Bronchial epithelial cell (primary cell): Measurements from ENCODE around the gene CTSA. TPM values are rescaled to one million over a fixed set of nuclear protein-coding genes. Genes with fewer than 3 reads are reported as not detected.

Experiments
- DNase-seq: peaks from one replicate; pipeline ENCODE4 v3.0.0-alpha.2; 2010; ENCODE audit warnings: low read depth
- FAIRE-seq: peaks from 2 replicates; lab custom pipeline; 2011; peaks lifted over from hg19 to GRCh38; lab: Jason Lieb, UNC
- H3K27me3 ChIP-seq: 2 replicates; pipeline ENCODE4 v1.5.1; 2011; ENCODE audit warnings: low read length; ENCODE audit not compliant: control insufficient read depth, insufficient read depth
- H3K36me3 ChIP-seq: 2 replicates; pipeline ENCODE4 v1.5.1; 2011; ENCODE audit warnings: low read length; ENCODE audit not compliant: control insufficient read depth, insufficient read depth
- H3K4me3 ChIP-seq: 2 replicates; pipeline ENCODE4 v1.5.1; 2011; ENCODE audit warnings: mild to moderate bottlenecking, low read depth, low read length, control low read depth
- total RNA-seq: library from RNA; depleted of rRNA; stranded (reverse); fragments of >200 nt; gene quantifications from 2 replicates; pipeline ENCODE4 v1.2.1, GENCODE V29; 2014
- TF ChIP-seq, protein P1 (sequence below): IDR thresholded peaks from 2 replicates; pipeline ENCODE4 v1.5.1; 2011; ENCODE audit warnings: mild to moderate bottlenecking, moderate library complexity, low read length, control low read depth, inconsistent platforms; ENCODE audit not compliant: insufficient read depth, severe bottlenecking

The CTSA gene
- 16.8 and 21.0 TPM in 2 replicates for total RNA-seq

GRCh38 chr20:45890985-45891983 is at the start of gene CTSA, which contains the start of gene NEURL2:
TSS of gene CTSA (plus strand) at chr20:45891335. CDS start at chr20:45891569, 234 bp downstream.
TSS of gene NEURL2 (minus strand) at chr20:45891208. CDS start at chr20:45890991, 217 bp downstream.
- H3K36me3 ChIP-seq, result peaks cover 6% of the 10 kb centered on the region
- FAIRE-seq (no peak), DNase-seq (peak; percentile 62)
- TF ChIP-seq, protein P1, sequence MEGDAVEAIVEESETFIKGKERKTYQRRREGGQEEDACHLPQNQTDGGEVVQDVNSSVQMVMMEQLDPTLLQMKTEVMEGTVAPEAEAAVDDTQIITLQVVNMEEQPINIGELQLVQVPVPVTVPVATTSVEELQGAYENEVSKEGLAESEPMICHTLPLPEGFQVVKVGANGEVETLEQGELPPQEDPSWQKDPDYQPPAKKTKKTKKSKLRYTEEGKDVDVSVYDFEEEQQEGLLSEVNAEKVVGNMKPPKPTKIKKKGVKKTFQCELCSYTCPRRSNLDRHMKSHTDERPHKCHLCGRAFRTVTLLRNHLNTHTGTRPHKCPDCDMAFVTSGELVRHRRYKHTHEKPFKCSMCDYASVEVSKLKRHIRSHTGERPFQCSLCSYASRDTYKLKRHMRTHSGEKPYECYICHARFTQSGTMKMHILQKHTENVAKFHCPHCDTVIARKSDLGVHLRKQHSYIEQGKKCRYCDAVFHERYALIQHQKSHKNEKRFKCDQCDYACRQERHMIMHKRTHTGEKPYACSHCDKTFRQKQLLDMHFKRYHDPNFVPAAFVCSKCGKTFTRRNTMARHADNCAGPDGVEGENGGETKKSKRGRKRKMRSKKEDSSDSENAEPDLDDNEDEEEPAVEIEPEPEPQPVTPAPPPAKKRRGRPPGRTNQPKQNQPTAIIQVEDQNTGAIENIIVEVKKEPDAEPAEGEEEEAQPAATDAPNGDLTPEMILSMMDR, result peak; percentile 16
- H3K4me3 ChIP-seq, result peak within 1 kb of the TSS; percentile 89
- no peaks in the 10 kb centered on the region for H3K27me3 ChIP-seq

DNA sequence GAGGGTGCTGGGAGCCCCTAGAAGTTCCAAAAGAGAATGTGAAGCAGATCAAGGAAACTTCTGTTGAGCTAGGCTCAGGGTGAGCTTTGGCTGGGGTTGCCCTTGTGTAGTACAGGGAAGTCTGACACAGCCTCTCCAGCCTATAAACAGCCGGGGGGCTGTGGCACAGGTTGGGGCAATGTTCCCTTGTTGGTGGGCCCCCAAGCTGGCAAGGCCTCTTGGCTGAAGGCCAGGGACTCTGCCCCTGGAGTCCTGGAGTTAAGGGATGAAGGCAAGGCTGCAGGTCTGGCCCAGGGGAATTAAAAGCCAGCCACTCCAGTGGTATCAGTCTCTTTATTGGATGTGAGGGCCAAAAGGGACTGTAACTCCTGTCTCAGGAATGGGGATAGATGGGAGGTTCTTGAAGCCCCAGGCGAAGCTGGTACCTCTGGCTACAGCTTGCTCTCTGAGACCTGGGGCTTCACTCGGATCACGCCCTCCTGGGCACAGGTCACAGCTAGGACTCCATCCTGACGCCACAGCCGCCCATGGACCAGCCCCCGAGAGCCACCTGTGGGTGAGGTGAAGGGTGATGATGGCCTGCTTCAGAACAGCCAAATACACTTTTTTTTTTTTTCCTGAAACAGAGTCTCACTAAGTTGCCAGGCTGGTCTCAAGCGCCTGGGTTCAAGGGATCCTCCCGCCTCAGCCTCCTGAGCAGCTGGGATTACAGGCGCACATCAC is 49.6 kb upstream of the CTSA start:
- TF ChIP-seq, protein P1, result no peak
- Histone ChIP-seq H3K36me3 (peaks cover 16% of the 10 kb centered on the region), H3K27me3 (no peaks in the 10 kb centered on the region), H3K4me3 (no peak overlapping the region)
- FAIRE-seq (no peak), DNase-seq (no peak)

GRCh38 chr20:45842169-45842812 is 48.8 kb upstream of the CTSA start:
- FAIRE-seq, result no peak
- TF ChIP-seq, protein P1, result no peak
- H3K4me3 ChIP-seq, result no peak overlapping the region
- no peaks in the 10 kb centered on the region for H3K27me3 ChIP-seq
- peaks cover 17% of the 10 kb centered on the region for H3K36me3 ChIP-seq
- no peak for DNase-seq

DNA sequence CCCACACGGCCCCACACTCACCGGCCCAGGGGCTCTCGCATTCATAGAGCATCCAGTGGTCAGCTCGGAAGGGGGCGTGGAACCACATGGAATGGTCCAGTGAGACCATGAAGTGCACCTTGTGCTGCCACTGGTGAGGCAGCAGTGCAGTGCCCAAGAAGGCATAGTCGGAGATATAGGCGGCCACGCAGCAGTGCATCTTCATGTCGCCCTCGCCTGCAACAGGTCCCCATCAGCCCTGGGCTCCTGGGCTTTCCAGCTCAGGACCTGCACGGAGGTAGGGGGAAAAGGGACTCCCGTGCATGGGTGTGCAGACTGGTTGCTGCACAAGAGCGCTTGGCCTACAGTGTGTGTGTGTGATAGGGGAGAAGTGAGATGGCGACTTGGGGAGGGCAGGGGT is 47.6 kb upstream of the CTSA start:
- DNase-seq, result no peak
- no peak overlapping the region for H3K4me3 ChIP-seq
- no peaks in the 10 kb centered on the region for H3K27me3 ChIP-seq
- TF ChIP-seq, protein P1, result no peak
- peaks cover 21% of the 10 kb centered on the region for H3K36me3 ChIP-seq
- FAIRE-seq, result no peak

DNA sequence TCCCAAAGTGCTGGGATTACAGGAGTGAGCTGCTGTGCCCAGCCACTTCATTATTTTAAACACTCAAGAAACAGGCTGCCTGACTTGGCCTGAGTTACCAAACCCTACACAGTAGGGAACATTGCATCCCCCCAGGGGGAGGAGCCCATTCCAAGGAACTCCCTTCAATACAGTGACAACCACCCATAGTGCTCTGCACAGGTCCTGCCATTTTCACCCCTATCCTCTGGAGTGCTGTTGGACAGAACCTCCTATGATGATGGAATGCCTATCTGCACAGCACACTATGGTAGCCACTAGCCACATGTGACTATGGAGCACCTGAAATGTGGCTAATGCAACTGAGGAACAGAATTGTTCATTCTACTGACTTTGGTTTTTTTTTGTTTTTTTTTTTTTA is 45.7 kb upstream of the CTSA start:
- peaks cover 21% of the 10 kb centered on the region for H3K36me3 ChIP-seq
- FAIRE-seq, result no peak
- TF ChIP-seq, protein P1, result no peak

More for the DNA sequence above, 45.7 kb upstream of the CTSA start:
- H3K27me3 ChIP-seq, result no peaks in the 10 kb centered on the region
- DNase-seq, result no peak
- no peak overlapping the region for H3K4me3 ChIP-seq
